H1 (cell line): ENCODE data around the gene WWC2. TPM values are rescaled to one million over a fixed set of nuclear protein-coding genes. Genes with fewer than 3 reads are reported as not detected.

Experiments
- CTCF ChIA-PET: fragments of 300-600 bp; sonication (Branson Sonifier 250); formaldehyde crosslinking; loops from one replicate; lab custom pipeline; 2021; ENCODE audit not compliant: partially characterized antibody; lab: Charles Lee
- POLR2A ChIA-PET: fragments of 300-600 bp; sonication (Branson Sonifier 250); formaldehyde crosslinking; loops from one replicate; lab custom pipeline; 2021; ENCODE audit warnings: inconsistent platforms; ENCODE audit not compliant: partially characterized antibody; lab: Charles Lee
- DNase-seq, 2 experiments: peaks; one replicate each; pipeline versions ENCODE4 v3.0.0 to v3.0.0-alpha.2; 2010 to 2022; ENCODE audit warnings: low spot score in 2 of 2, low read depth in 1 of 2, mixed read lengths in 1 of 2
- FAIRE-seq: peaks from 2 replicates; lab custom pipeline; 2011; peaks lifted over from hg19 to GRCh38; lab: Jason Lieb, UNC
- H2AFZ ChIP-seq: 2 replicates; pipeline ENCODE4 v1.8.1; 2012; ENCODE audit warnings: low read length, inconsistent platforms
- H2AK5ac ChIP-seq: 2 replicates; pipeline ENCODE4 v1.6.1; 2013; ENCODE audit warnings: low read depth, low read length
- H2BK120ac ChIP-seq: replicated peaks from 2 replicates; pipeline ENCODE3; 2013; ENCODE audit warnings: low read depth, low read length, inconsistent platforms
- H2BK12ac ChIP-seq: 2 replicates; pipeline ENCODE4 v1.6.1; 2013; ENCODE audit warnings: low read depth, low read length
- H2BK15ac ChIP-seq: 2 replicates; pipeline ENCODE4 v1.6.1; 2013; ENCODE audit warnings: low read length
- H2BK20ac ChIP-seq: 2 replicates; pipeline ENCODE4 v1.6.1; 2013; ENCODE audit warnings: low read length
- H2BK5ac ChIP-seq: 2 replicates; pipeline ENCODE4 v1.6.1; 2013; ENCODE audit warnings: low read depth, low read length
- H3K14ac ChIP-seq: 2 replicates; pipeline ENCODE4 v1.6.1; 2013; ENCODE audit warnings: inconsistent platforms; ENCODE audit not compliant: insufficient read length
- H3K18ac ChIP-seq: 2 replicates; pipeline ENCODE4 v1.6.1; 2013; ENCODE audit warnings: low read length; ENCODE audit errors: extremely low read depth
- H3K23ac ChIP-seq: 2 replicates; pipeline ENCODE4 v1.6.1; 2013; ENCODE audit warnings: inconsistent platforms; ENCODE audit not compliant: insufficient read length
- H3K23me2 ChIP-seq: 2 replicates; pipeline ENCODE4 v1.6.1; 2013; ENCODE audit warnings: low read depth, low read length
- H3K27ac ChIP-seq: 2 replicates; pipeline ENCODE4 v1.6.1; 2011; ENCODE audit warnings: low read depth, low read length, inconsistent platforms
- H3K27me3 ChIP-seq, 4 experiments: replicated peaks in 1 of 4; 1 replicate in 1 of 4; 2 replicates in 3 of 4; pipeline versions ENCODE4 v1.6.1 to v1.8.1; 2011 to 2013; ENCODE audit warnings: low read length in 3 of 4, mild to moderate bottlenecking in 3 of 4, inconsistent platforms in 2 of 4, mixed read lengths in 2 of 4, moderate library complexity in 1 of 4; ENCODE audit not compliant: control insufficient read depth in 3 of 4, insufficient read depth in 3 of 4; ENCODE audit errors: extremely low read depth in 1 of 4
- H3K36me3 ChIP-seq, 4 experiments: 2 replicates each; pipeline versions ENCODE4 v1.6.1 to v1.8.1; 2011 to 2013; ENCODE audit warnings: mild to moderate bottlenecking in 4 of 4, low read length in 3 of 4, moderate library complexity in 2 of 4, control low read depth in 1 of 4, inconsistent platforms in 1 of 4; ENCODE audit not compliant: insufficient read depth in 4 of 4, control insufficient read depth in 2 of 4
- H3K4ac ChIP-seq: replicated peaks from 2 replicates; pipeline ENCODE3; 2013; ENCODE audit warnings: low read length, low read depth, mixed read lengths, inconsistent platforms; ENCODE audit not compliant: insufficient read length
- H3K4me1 ChIP-seq, 4 experiments: replicated peaks in 1 of 4; 1 replicate in 1 of 4; 2 replicates in 3 of 4; pipeline versions ENCODE4 v1.6.1 to v1.8.1; 2011 to 2013; ENCODE audit warnings: low read length in 3 of 4, inconsistent platforms in 2 of 4, mixed read lengths in 1 of 4; ENCODE audit not compliant: insufficient read depth in 4 of 4, control insufficient read depth in 3 of 4
- H3K4me2 ChIP-seq, 2 experiments: 2 replicates each; pipeline versions ENCODE4 v1.6.1 to v1.8.1; 2011 to 2013; ENCODE audit warnings: low read depth in 2 of 2, low read length in 2 of 2, control low read depth in 1 of 2, inconsistent platforms in 1 of 2, mild to moderate bottlenecking in 1 of 2; ENCODE audit not compliant: insufficient read depth in 1 of 2
- H3K4me3 ChIP-seq, 4 experiments: fragments of 200-600, 300-600 bp in 1 of 4; sonication (generic), shearing (Covaris generic), sonication (Bioruptor Twin) in 1 of 4; 2 replicates each; pipeline versions ENCODE4 v1.5.1 to v1.8.1; 2011 to 2016; ENCODE audit warnings: low read length in 4 of 4, low read depth in 3 of 4, control low read depth in 2 of 4, inconsistent platforms in 2 of 4, mild to moderate bottlenecking in 2 of 4, mixed read lengths in 1 of 4, moderate library complexity in 1 of 4; ENCODE audit not compliant: insufficient read depth in 2 of 4; ENCODE audit errors: extremely low read depth in 1 of 4
- H3K56ac ChIP-seq: replicated peaks from 2 replicates; pipeline ENCODE3; 2013; ENCODE audit warnings: low read depth, mild to moderate bottlenecking, mixed read lengths, low read length, inconsistent platforms; ENCODE audit not compliant: insufficient read length
- H3K79me1 ChIP-seq: 2 replicates; pipeline ENCODE4 v1.6.1; 2013; ENCODE audit warnings: low read depth, low read length, control low read depth
- H3K79me2 ChIP-seq, 2 experiments: 2 replicates each; pipeline versions ENCODE4 v1.6.1 to v1.8.1; 2012 to 2013; ENCODE audit warnings: low read length in 2 of 2, mild to moderate bottlenecking in 2 of 2, inconsistent platforms in 1 of 2; ENCODE audit not compliant: insufficient read depth in 2 of 2, control insufficient read depth in 1 of 2
- H3K9ac ChIP-seq, 4 experiments: replicated peaks in 1 of 4; 1 replicate in 1 of 4; 2 replicates in 3 of 4; pipeline versions ENCODE4 v1.6.1 to v1.8.1; 2011 to 2013; ENCODE audit warnings: low read depth in 3 of 4, low read length in 3 of 4, control low read depth in 2 of 4, mild to moderate bottlenecking in 2 of 4, moderate library complexity in 2 of 4, inconsistent platforms in 1 of 4; ENCODE audit errors: extremely low read depth in 1 of 4
- H3K9me3 ChIP-seq, 2 experiments: 2 replicates each; pipeline versions ENCODE4 v1.6.1 to v1.8.1; 2012 to 2013; ENCODE audit warnings: mild to moderate bottlenecking in 2 of 2, moderate library complexity in 2 of 2, control low read depth in 1 of 2, inconsistent platforms in 1 of 2, low read depth in 1 of 2, low read length in 1 of 2, mixed read lengths in 1 of 2; ENCODE audit not compliant: insufficient read depth in 2 of 2
- H4K20me1 ChIP-seq, 2 experiments: replicated peaks in 1 of 2; 2 replicates each; pipeline versions ENCODE3 to v1.8.1; 2011 to 2013; ENCODE audit warnings: inconsistent platforms in 2 of 2, low read length in 2 of 2, mild to moderate bottlenecking in 1 of 2; ENCODE audit not compliant: insufficient read depth in 2 of 2, control insufficient read depth in 1 of 2
- H4K5ac ChIP-seq: 2 replicates; pipeline ENCODE4 v1.6.1; 2013; ENCODE audit warnings: low read length, low read depth, mixed read lengths, inconsistent platforms; ENCODE audit not compliant: insufficient read length
- H4K8ac ChIP-seq: 2 replicates; pipeline ENCODE4 v1.8.0; 2013; ENCODE audit warnings: mild to moderate bottlenecking, moderate library complexity, low read length, inconsistent platforms; ENCODE audit not compliant: insufficient read depth; ENCODE audit errors: extremely low read depth
- H4K91ac ChIP-seq: replicated peaks from 2 replicates; pipeline ENCODE3; 2013; ENCODE audit warnings: low read length, mixed read lengths, inconsistent platforms; ENCODE audit not compliant: insufficient read length
- EGR1 ChIP-seq: IDR thresholded peaks from 2 replicates; pipeline ENCODE4 v1.6.1; 2011; ENCODE audit warnings: low read depth, low read length, borderline replicate concordance
- EP300 ChIP-seq, 2 experiments: IDR thresholded peaks; 1 replicate in 1 of 2; 2 replicates in 1 of 2; pipeline ENCODE4 v1.6.1; 2011 to 2012; ENCODE audit warnings: low read depth in 2 of 2, low read length in 2 of 2, mild to moderate bottlenecking in 2 of 2, borderline replicate concordance in 1 of 2, inconsistent platforms in 1 of 2, moderate library complexity in 1 of 2
- HDAC2 ChIP-seq, 2 experiments: fragments of 300-600 bp in 1 of 2; sonication (generic) in 1 of 2; IDR thresholded peaks; 2 replicates each; pipeline ENCODE4 v1.6.1; 2011 to 2012; ENCODE audit warnings: low read depth in 2 of 2, low read length in 2 of 2, mild to moderate bottlenecking in 2 of 2, moderate library complexity in 2 of 2, borderline replicate concordance in 1 of 2, inconsistent platforms in 1 of 2
- RNF2 ChIP-seq: fragments of 200-900, 300-1000 bp; sonication (generic); IDR thresholded peaks from 2 replicates; pipeline ENCODE4 v1.7.1; 2016; ENCODE audit warnings: borderline replicate concordance, low read depth, mild to moderate bottlenecking, antibody characterized with exemption, low read length; ENCODE audit not compliant: poor library complexity, severe bottlenecking; ENCODE audit errors: missing control alignments
- SP4 ChIP-seq: IDR thresholded peaks from 2 replicates; pipeline ENCODE4 v1.6.1; 2012; ENCODE audit warnings: low read length, inconsistent platforms
- WGBS, 2 experiments: shearing (Covaris generic) in 1 of 2; methylation state at CpG; one replicate each; pipeline versions ENCODE4 v1.1.6 to v1.1.7; 2013 to 2015; ENCODE audit warnings: low lambda C conversion rate in 2 of 2, mixed read lengths in 2 of 2, inconsistent platforms in 1 of 2, low coverage in 1 of 2, missing lambda C conversion rate in 1 of 2; ENCODE audit not compliant: insufficient replicate concordance in 2 of 2, insufficient coverage in 1 of 2, insufficient read length in 1 of 2; ENCODE audit errors: extremely low coverage in 1 of 2, missing lambda C conversion rate in 1 of 2; 5-methylcytosine and 5-hydroxymethylcytosine counted together
- polyA plus RNA-seq, 7 experiments: library from polyadenylated mRNA; depleted of rRNA in 3 of 7; stranded (reverse) in 5 of 7; unstranded in 2 of 7; fragments of >200 nt in 5 of 7; fragments of 200-250 nt in 2 of 7; gene quantifications; 1 replicate in 5 of 7; 2 replicates in 1 of 7; 4 replicates in 1 of 7; pipeline versions ENCODE4 v1.2.1 to v1.2.3, GENCODE V29; 2011 to 2013; ENCODE audit warnings: missing spikeins in 2 of 7, mixed read lengths in 2 of 7
- total RNA-seq: library from RNA; stranded (reverse); fragmentation: NEBNext Ultra II Directional; extraction: Animal tissue kit (Norgen Biotek cat#: 25700); gene quantifications from 2 replicates; pipeline ENCODE4 v1.2.1, GENCODE V29; 2021
- TF ChIP-seq, protein P1 (sequence below), 3 experiments: IDR thresholded peaks; 1 replicate in 2 of 3; 2 replicates in 1 of 3; pipeline versions ENCODE4 v1.5.1 to v1.6.1; 2011; ENCODE audit warnings: low read length in 3 of 3, mild to moderate bottlenecking in 3 of 3, inconsistent platforms in 2 of 3, low read depth in 1 of 3, moderate library complexity in 1 of 3; ENCODE audit not compliant: insufficient read depth in 1 of 3; ENCODE audit errors: control extremely low read depth in 1 of 3

WWC2 gene
- total and polyA plus RNA-seq, 2 of the 8 experiments (the other 6 are each of a cell fraction or from before 2014, with no cell fraction given), result 17.6 to 135 TPM

DNA sequence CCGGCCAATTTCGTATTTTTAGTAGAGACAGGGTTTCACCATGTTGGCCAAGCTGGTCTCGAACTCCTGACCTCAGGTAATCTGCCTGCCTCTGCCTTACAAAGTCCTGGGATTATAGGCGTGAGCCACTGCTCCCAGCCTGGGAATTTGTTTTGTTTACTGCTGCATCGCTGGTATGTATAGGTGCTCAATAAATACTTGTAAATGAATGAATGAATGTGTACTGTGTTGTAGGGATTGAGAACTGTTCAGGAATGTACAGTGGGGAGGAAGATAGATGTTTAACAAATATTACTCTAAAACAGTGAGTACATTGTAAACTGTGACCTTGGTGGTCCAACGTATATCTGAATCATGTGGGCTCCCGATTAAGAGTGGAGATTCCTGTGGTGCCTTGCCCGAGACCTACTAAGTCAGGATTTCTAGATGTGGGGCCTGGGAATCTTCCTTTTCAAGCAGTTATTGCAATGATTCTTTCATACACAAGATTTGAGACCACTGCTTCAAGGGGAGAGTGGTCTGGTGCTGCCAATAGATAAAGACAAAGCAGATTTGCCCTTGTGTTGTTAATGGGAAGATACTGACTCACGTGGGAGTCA, 41.0 kb downstream of the WWC2 start:
- Histone ChIP-seq H2BK12ac (no peak overlapping the region), H3K23me2 (no peaks in the 10 kb centered on the region), H3K23ac (no peak overlapping the region), H3K4me2 (no peak overlapping the region), H2BK20ac (no peak overlapping the region), H3K18ac (no peak overlapping the region), H2BK120ac (no peak overlapping the region), H3K4me3 (no peak overlapping the region), H2BK5ac (no peak overlapping the region), H2AFZ (no peak overlapping the region), H4K5ac (no peak overlapping the region), H3K9ac (no peak overlapping the region), H2AK5ac (no peak overlapping the region), H3K79me1 (no peaks in the 10 kb centered on the region; the same call in 1 of the 2 replicates), H3K56ac (no peak overlapping the region), H3K36me3 (no peaks in the 10 kb centered on the region), H4K8ac (no peak overlapping the region), H3K27me3 (no peaks in the 10 kb centered on the region), H3K4ac (no peak overlapping the region), H3K9me3 (no peaks in the 10 kb centered on the region), H3K4me1 (peaks cover 0 to 7% (median 3%) of the 10 kb centered on the region in 4 experiments; a peak in 5 of 7 replicates), H3K27ac (no peak overlapping the region), H2BK15ac (no peak overlapping the region), H3K14ac (no peak overlapping the region), H3K79me2 (peaks cover 31 to 100% of the 10 kb centered on the region in 2 experiments), H4K91ac (no peak overlapping the region), H4K20me1 (peaks cover 13 to 20% of the 10 kb centered on the region in 2 experiments)
- ChIA-PET CTCF (interaction anchor here (0.6 kb wide), 1 partner anchor 116 kb away, joined by 3 read pairs; no protein-coding TSS in a partner anchor), POLR2A (interaction anchor here (3.0 kb wide), 1 partner anchor 42 kb away, joined by 11 read pairs; the partner anchor contains the start of gene WWC2)
- TF ChIP-seq, protein P1, sequence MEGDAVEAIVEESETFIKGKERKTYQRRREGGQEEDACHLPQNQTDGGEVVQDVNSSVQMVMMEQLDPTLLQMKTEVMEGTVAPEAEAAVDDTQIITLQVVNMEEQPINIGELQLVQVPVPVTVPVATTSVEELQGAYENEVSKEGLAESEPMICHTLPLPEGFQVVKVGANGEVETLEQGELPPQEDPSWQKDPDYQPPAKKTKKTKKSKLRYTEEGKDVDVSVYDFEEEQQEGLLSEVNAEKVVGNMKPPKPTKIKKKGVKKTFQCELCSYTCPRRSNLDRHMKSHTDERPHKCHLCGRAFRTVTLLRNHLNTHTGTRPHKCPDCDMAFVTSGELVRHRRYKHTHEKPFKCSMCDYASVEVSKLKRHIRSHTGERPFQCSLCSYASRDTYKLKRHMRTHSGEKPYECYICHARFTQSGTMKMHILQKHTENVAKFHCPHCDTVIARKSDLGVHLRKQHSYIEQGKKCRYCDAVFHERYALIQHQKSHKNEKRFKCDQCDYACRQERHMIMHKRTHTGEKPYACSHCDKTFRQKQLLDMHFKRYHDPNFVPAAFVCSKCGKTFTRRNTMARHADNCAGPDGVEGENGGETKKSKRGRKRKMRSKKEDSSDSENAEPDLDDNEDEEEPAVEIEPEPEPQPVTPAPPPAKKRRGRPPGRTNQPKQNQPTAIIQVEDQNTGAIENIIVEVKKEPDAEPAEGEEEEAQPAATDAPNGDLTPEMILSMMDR (IDR thresholded peaks at IDR 0.05; ENCODE audit: control extremely low read depth in 1 of 3, insufficient read depth in 1 of 3, low read depth in 1 of 3, low read length in 3 of 3), result no peak
- TF ChIP-seq HDAC2 (IDR thresholded peaks at IDR 0.05; ENCODE audit: borderline replicate concordance in 1 of 2, low read depth in 2 of 2, low read length in 2 of 2) (no peak), RNF2 (no peak), EGR1 (no peak), SP4 (no peak), EP300 (IDR thresholded peaks at IDR 0.05; ENCODE audit: borderline replicate concordance in 1 of 2, low read depth in 2 of 2, low read length in 2 of 2) (no peak)
- DNase-seq (no peak), FAIRE-seq (no peak)
- WGBS, 2 experiments, result 86% methylated on average over 9 of the region's 9 CpGs; no CpG with 5 or more reads in 1 of the 2 experiments
